ENCODE data around the gene TCF7L2.

- no peak for TF ChIP-seq CTCF (IDR thresholded peaks at IDR 0.05)
- no peak for TF ChIP-seq REST (IDR thresholded peaks at IDR 0.05; ENCODE audit: insufficient read depth in 1 of 2, low read depth in 2 of 2, low read length in 1 of 2)
Measured at GRCh38 chr10:113157441-113157840, 207.4 kb downstream of the TCF7L2 start.
